Ishikawa (cell line): ENCODE results near the gene OR10H4.

Source experiments
- CEBPB ChIP-seq: IDR thresholded peaks from 2 replicates; pipeline ENCODE4 v1.6.1; 2012
- RAD21 ChIP-seq: IDR thresholded peaks from 2 replicates; pipeline ENCODE4 v1.6.1; 2012; ENCODE audit warnings: low read depth
- TEAD4 ChIP-seq: IDR thresholded peaks from 2 replicates; pipeline ENCODE4 v1.6.1; 2012
- TF ChIP-seq, protein P1 (sequence below): IDR thresholded peaks from 2 replicates; pipeline ENCODE4 v1.6.1; 2012

DNA sequence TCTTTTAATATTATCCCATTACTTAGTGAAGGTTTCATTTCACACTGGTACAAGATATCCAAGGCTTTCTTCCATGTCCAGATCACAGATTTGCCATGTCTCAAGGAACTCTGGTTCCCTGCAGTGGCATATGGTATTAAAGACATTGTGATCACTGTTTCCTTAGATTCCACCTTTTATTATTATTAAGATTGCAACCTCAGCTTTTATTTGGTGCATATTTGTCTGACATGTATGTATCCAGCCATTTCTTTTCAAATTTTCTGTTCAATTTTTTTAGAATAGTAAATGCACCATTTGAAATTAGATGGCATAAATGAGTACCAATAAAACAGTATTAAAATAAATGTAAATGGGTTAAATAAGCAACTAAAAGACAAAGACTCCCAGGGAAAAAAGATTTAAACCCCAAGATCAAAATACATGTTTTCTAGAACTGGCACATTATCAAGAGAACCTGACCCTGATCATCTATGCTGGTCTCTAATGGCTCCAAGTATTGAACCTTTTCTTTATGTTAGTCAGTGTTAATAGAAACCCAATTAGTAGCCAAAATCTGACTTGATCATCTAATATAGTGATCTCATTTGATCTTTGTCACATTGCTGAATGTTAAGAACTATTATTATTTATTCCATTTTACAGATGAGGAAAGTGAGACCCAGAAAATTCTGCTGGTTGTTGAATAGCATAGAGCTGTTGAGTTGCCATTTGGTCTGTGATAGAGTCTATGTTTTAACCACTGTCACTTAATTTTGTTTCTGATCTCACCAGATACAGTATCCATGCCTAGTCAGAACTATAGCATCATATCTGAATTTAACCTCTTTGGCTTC is at the start of gene OR10H4:
- TF ChIP-seq CEBPB (no peak), TEAD4 (no peak), RAD21 (no peak)
- TF ChIP-seq, protein P1, sequence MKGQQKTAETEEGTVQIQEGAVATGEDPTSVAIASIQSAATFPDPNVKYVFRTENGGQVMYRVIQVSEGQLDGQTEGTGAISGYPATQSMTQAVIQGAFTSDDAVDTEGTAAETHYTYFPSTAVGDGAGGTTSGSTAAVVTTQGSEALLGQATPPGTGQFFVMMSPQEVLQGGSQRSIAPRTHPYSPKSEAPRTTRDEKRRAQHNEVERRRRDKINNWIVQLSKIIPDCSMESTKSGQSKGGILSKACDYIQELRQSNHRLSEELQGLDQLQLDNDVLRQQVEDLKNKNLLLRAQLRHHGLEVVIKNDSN: no peak
